Cardiac muscle cell (in vitro differentiated cells and primary cell): ENCODE measurements around the gene PRKCB. TPM values are rescaled to one million over a fixed set of nuclear protein-coding genes. Genes with fewer than 3 reads are reported as not detected.

ENCODE experiments used
- DNase-seq, 2 donors: peaks; one replicate each; pipeline versions ENCODE4 v3.0.0 to v3.0.0-alpha.2; 2010 to 2017; ENCODE audit warnings: low read depth in 1 of 2, low spot score in 1 of 2
- H3K27ac ChIP-seq: fragments of 200-600 bp; sonication (generic); 2 replicates; pipeline ENCODE4 v1.5.1; 2016
- H3K27me3 ChIP-seq: fragments of 200-600 bp; sonication (generic); 2 replicates; pipeline ENCODE4 v1.6.0; 2016; ENCODE audit warnings: control low read depth
- H3K36me3 ChIP-seq: fragments of 200-600 bp; sonication (generic); 2 replicates; pipeline ENCODE4 v1.5.1; 2016; ENCODE audit warnings: control low read depth
- H3K4me1 ChIP-seq: fragments of 200-600 bp; sonication (generic); 2 replicates; pipeline ENCODE4 v1.8.1; 2017; ENCODE audit warnings: low read depth, mild to moderate bottlenecking, mixed run types
- H3K4me3 ChIP-seq: fragments of 200-600 bp; sonication (generic); 2 replicates; pipeline ENCODE4 v1.5.1; 2016; ENCODE audit warnings: mild to moderate bottlenecking
- H3K9me3 ChIP-seq: fragments of 200-600 bp; sonication (generic); 2 replicates; pipeline ENCODE4 v1.5.1; 2017; ENCODE audit warnings: low read depth, mild to moderate bottlenecking, control low read depth
- CTCF ChIP-seq: IDR thresholded peaks from 2 replicates; pipeline ENCODE4 v1.5.1; 2012; ENCODE audit warnings: low read depth, mild to moderate bottlenecking, low read length
- polyA plus RNA-seq: library from polyadenylated mRNA; unstranded; fragments of >200 nt; fragmentation: Nextera tagmentation; extraction: Ambion mirVana; gene quantifications from 2 replicates; pipeline ENCODE4 v1.2.1, GENCODE V29; 2016
- total RNA-seq: library from RNA; depleted of rRNA; stranded (reverse); fragments of >200 nt; gene quantifications from 2 replicates; pipeline ENCODE4 v1.2.3, GENCODE V29; 2016

PRKCB gene
- total and polyA plus RNA-seq, 2 experiments from 2014 or later, result 0.66 to 1.5 TPM

- Histone ChIP-seq H3K27me3 (no peaks in the 10 kb centered on the region), H3K4me1 (no peaks in the 10 kb centered on the region), H3K27ac (no peak overlapping the region), H3K36me3 (no peaks in the 10 kb centered on the region), H3K4me3 (no peak overlapping the region), H3K9me3 (no peaks in the 10 kb centered on the region)
- TF ChIP-seq CTCF, result no peak
- DNase-seq, result peak in 1 of 2 donors; percentile 71
These were observed 138.4 kb downstream of the PRKCB start for GRCh38 chr16:23974223-23974622.

GRCh38 chr16:23975293-23975692 lies 139.5 kb downstream of the PRKCB start:
- no peak for TF ChIP-seq CTCF
- DNase-seq, result no peak
- Histone ChIP-seq H3K27me3 (no peaks in the 10 kb centered on the region), H3K27ac (no peak overlapping the region), H3K9me3 (no peaks in the 10 kb centered on the region), H3K4me3 (no peak overlapping the region), H3K4me1 (no peaks in the 10 kb centered on the region), H3K36me3 (no peaks in the 10 kb centered on the region)

GRCh38 chr16:23976091-23976490 lies 140.3 kb downstream of the PRKCB start:
- no peaks in the 10 kb centered on the region for H3K4me1 ChIP-seq
- no peaks in the 10 kb centered on the region for H3K27me3 ChIP-seq
- DNase-seq, result no peak
- no peaks in the 10 kb centered on the region for H3K36me3 ChIP-seq
- H3K4me3 ChIP-seq, result no peak overlapping the region
- TF ChIP-seq CTCF, result no peak
- no peak overlapping the region for H3K27ac ChIP-seq
- H3K9me3 ChIP-seq, result no peaks in the 10 kb centered on the region

GRCh38 chr16:23976524-23976923 lies 140.7 kb downstream of the PRKCB start:
- TF ChIP-seq CTCF, result no peak
- no peak for DNase-seq

GRCh38 chr16:23979441-23979840 lies 143.7 kb downstream of the PRKCB start:
- TF ChIP-seq CTCF, result no peak
- Histone ChIP-seq H3K27ac (no peak overlapping the region), H3K36me3 (no peaks in the 10 kb centered on the region), H3K4me3 (no peak overlapping the region), H3K9me3 (no peaks in the 10 kb centered on the region), H3K4me1 (no peaks in the 10 kb centered on the region), H3K27me3 (peaks cover 5% of the 10 kb centered on the region)
- no peak for DNase-seq

More at GRCh38 chr16:23976524-23976923, 140.7 kb downstream of the PRKCB start:
- Histone ChIP-seq H3K27me3 (no peaks in the 10 kb centered on the region), H3K4me1 (no peaks in the 10 kb centered on the region), H3K27ac (no peak overlapping the region), H3K9me3 (no peaks in the 10 kb centered on the region), H3K36me3 (no peaks in the 10 kb centered on the region), H3K4me3 (no peak overlapping the region)

- no peaks in the 10 kb centered on the region for H3K9me3 ChIP-seq
- H3K36me3 ChIP-seq, result no peaks in the 10 kb centered on the region
- DNase-seq, result no peak
- peaks cover 5% of the 10 kb centered on the region for H3K27me3 ChIP-seq
- no peak for TF ChIP-seq CTCF
- H3K4me3 ChIP-seq, result no peak overlapping the region
- no peaks in the 10 kb centered on the region for H3K4me1 ChIP-seq
- H3K27ac ChIP-seq, result no peak overlapping the region
These were observed 144.2 kb downstream of the PRKCB start for GRCh38 chr16:23979982-23980381.
